HCT116 (cell line): ENCODE measurements around the gene IL20. TPM values are rescaled to one million over a fixed set of nuclear protein-coding genes. Genes with fewer than 3 reads are reported as not detected.

ENCODE experiments used
- ATAC-seq: fragments of 200-7000 bp; cut with Tn5 transposase; 2 replicates; pipeline ENCODE4 v1.9.1; 2020; ENCODE audit warnings: mild to moderate bottlenecking, moderate library complexity
- BruUV-seq: library from RNA; stranded (reverse); fragments of 400-500 nt; replicated peaks from 2 replicates; lab custom pipeline; 2021; lab: Mats Ljungman, UMichigan
- CTCF ChIA-PET: fragments of 300-600 bp; sonication (Branson Sonifier 250); formaldehyde crosslinking; loops from one replicate; lab custom pipeline; 2021; ENCODE audit warnings: antibody characterized with exemption; lab: Charles Lee
- POLR2A ChIA-PET: fragments of 300-600, 350-600 bp; sonication (Branson Sonifier 250); formaldehyde crosslinking; loops from one replicate; lab custom pipeline; 2021; ENCODE audit warnings: antibody characterized with exemption; lab: Charles Lee
- RAD21 ChIA-PET, 2 experiments: fragments of 300-600 bp; sonication (Branson Sonifier 250); formaldehyde crosslinking; loops; one replicate each; lab custom pipeline; 2023; ENCODE audit warnings: low total read pairs in 2 of 2; ENCODE audit not compliant: uncharacterized antibody in 2 of 2, unreplicated experiment in 2 of 2, low non-redundant PET in 1 of 2; lab: Charles Lee
- DNase-seq: peaks from one replicate; pipeline ENCODE4 v3.0.0-alpha.2; 2010; ENCODE audit warnings: low read depth, low spot score
- H2AFZ ChIP-seq: fragments of 200-600 bp; shearing (Covaris generic), sonication (generic); 2 replicates; pipeline ENCODE4 v1.6.1; 2017; ENCODE audit warnings: low read depth, mixed run types, mixed read lengths, antibody characterized with exemption, low read length; ENCODE audit not compliant: poor library complexity, severe bottlenecking
- H3K27ac ChIP-seq: 2 replicates; pipeline ENCODE4 v1.5.1; 2012; ENCODE audit warnings: low read depth, low read length
- H3K27me3 ChIP-seq: fragments of 200-600 bp; sonication (generic); 2 replicates; pipeline ENCODE4 v1.6.1; 2016; ENCODE audit warnings: mixed run types, low read length, mixed read lengths; ENCODE audit not compliant: insufficient read depth
- H3K36me3 ChIP-seq, 2 experiments: fragments of 200-500 bp in 1 of 2; fragments of 200-600 bp in 1 of 2; sonication (Bioruptor generic) in 1 of 2; sonication (generic) in 1 of 2; 2 replicates each; pipeline versions ENCODE4 v1.5.1 to v1.6.1; 2014 to 2016; ENCODE audit warnings: low read length in 2 of 2, inconsistent platforms in 1 of 2, mixed read lengths in 1 of 2, mixed run types in 1 of 2; ENCODE audit not compliant: insufficient read depth in 2 of 2, control insufficient read depth in 1 of 2
- H3K4me1 ChIP-seq, 2 experiments: fragments of 200-600 bp in 1 of 2; sonication (generic) in 1 of 2; 2 replicates each; pipeline versions ENCODE4 v1.5.1 to v1.6.1; 2012 to 2017; ENCODE audit warnings: low read length in 2 of 2, inconsistent platforms in 1 of 2, mild to moderate bottlenecking in 1 of 2, mixed read lengths in 1 of 2, mixed run types in 1 of 2, moderate library complexity in 1 of 2; ENCODE audit not compliant: insufficient read depth in 2 of 2, control insufficient read depth in 1 of 2
- H3K4me2 ChIP-seq: fragments of 200-600 bp; sonication (generic); 2 replicates; pipeline ENCODE4 v1.6.1; 2017; ENCODE audit warnings: mixed run types, low read length, mixed read lengths
- H3K4me3 ChIP-seq, 2 experiments: fragments of 200-600 bp in 1 of 2; sonication (generic) in 1 of 2; replicated peaks in 1 of 2; 2 replicates each; pipeline ENCODE4 v1.5.1; 2011 to 2016; ENCODE audit warnings: low read length in 2 of 2, control low read depth in 1 of 2, low read depth in 1 of 2, mild to moderate bottlenecking in 1 of 2, mixed read lengths in 1 of 2, mixed run types in 1 of 2
- H3K79me2 ChIP-seq: fragments of 200-600 bp; sonication (generic); 2 replicates; pipeline ENCODE4 v1.6.1; 2017; ENCODE audit warnings: mild to moderate bottlenecking, mixed run types, low read length, moderate library complexity, mixed read lengths; ENCODE audit not compliant: insufficient read depth
- H3K9ac ChIP-seq: fragments of 200-600 bp; sonication (generic); 2 replicates; pipeline ENCODE4 v1.6.1; 2016; ENCODE audit warnings: low read length, mixed read lengths
- H3K9me2 ChIP-seq: fragments of 200-600 bp; sonication (generic), shearing (Covaris generic); 2 replicates; pipeline ENCODE4 v1.6.1; 2017; ENCODE audit warnings: mixed run types, mild to moderate bottlenecking, moderate library complexity; ENCODE audit not compliant: insufficient read depth
- H3K9me3 ChIP-seq, 2 experiments: fragments of 200-500 bp in 1 of 2; fragments of 200-600 bp in 1 of 2; sonication (Bioruptor generic) in 1 of 2; sonication (generic) in 1 of 2; 2 replicates each; pipeline ENCODE4 v1.6.1; 2014 to 2017; ENCODE audit warnings: low read length in 2 of 2, mixed read lengths in 2 of 2, inconsistent platforms in 1 of 2, low read depth in 1 of 2, mild to moderate bottlenecking in 1 of 2, mixed run types in 1 of 2, moderate library complexity in 1 of 2; ENCODE audit not compliant: control insufficient read depth in 1 of 2, insufficient read depth in 1 of 2
- H4K20me1 ChIP-seq: fragments of 200-600 bp; sonication (generic), shearing (Covaris generic); 2 replicates; pipeline ENCODE4 v1.6.1; 2017; ENCODE audit warnings: mixed run types, mild to moderate bottlenecking, moderate library complexity; ENCODE audit not compliant: insufficient read depth
- EZH2 ChIP-seq: fragments of 200-600 bp; sonication (generic); IDR thresholded peaks from 2 replicates; pipeline ENCODE4 v1.6.1; 2017; ENCODE audit warnings: antibody characterized with exemption, mixed run types
- POLR2A ChIP-seq: IDR thresholded peaks from 2 replicates; pipeline ENCODE4 v1.7.0; 2011; ENCODE audit warnings: borderline replicate concordance; ENCODE audit not compliant: insufficient read depth, insufficient read length; ENCODE audit errors: extremely low read depth
- RAD21 ChIP-seq: IDR thresholded peaks from 2 replicates; pipeline ENCODE4 v1.6.1; 2012; ENCODE audit warnings: low read depth, mild to moderate bottlenecking
- intact Hi-C: fragments of 100-400 bp; cut with micrococcal nuclease; formaldehyde crosslinking; loops from 2 replicates; pipeline ENCODE4 v1.10.0; 2022
- total RNA-seq: library from RNA; stranded (reverse); gene quantifications from one replicate; pipeline ENCODE4 v1.2.1, GENCODE V29; 2021; ENCODE audit not compliant: unreplicated experiment
- TF ChIP-seq, protein P1 (sequence below): IDR thresholded peaks from 2 replicates; pipeline ENCODE4 v1.6.1; 2012; ENCODE audit warnings: low read depth
- TF ChIP-seq, protein P2 (sequence below): IDR thresholded peaks from 2 replicates; pipeline ENCODE4 v1.6.1; 2012
- TF ChIP-seq, protein P3 (sequence below): IDR thresholded peaks from 2 replicates; pipeline ENCODE4 v1.6.1; 2012

Gene IL20
- total RNA-seq, 1 experiment from 2014 or later: not detected

DNA sequence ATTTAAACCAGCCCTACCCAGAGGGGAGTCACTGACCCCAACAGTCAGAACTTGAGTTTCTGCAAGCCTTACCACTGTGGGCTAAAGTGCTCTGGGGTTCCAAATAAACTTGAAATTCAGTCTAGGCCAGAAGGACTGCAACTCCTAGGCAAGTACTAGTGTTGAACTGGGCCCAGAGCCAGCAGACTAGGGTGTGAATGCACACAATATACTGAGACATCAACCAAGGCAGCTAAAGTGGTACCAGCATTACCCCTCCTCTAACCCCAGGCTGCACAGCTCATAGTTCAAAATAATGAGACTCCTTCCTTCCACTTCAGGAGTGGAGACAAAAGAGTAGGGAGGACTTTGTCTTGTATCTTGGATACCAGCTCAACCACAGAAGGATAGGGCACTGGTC is 18.9 kb upstream of the IL20 start:
- Histone ChIP-seq H3K79me2 (no peaks in the 10 kb centered on the region), H4K20me1 (no peaks in the 10 kb centered on the region), H3K9me2 (no peaks in the 10 kb centered on the region), H3K36me3 (no peaks in the 10 kb centered on the region), H3K4me2 (no peak overlapping the region), H3K9me3 (no peaks in the 10 kb centered on the region), H2AFZ (no peak overlapping the region), H3K27me3 (no peaks in the 10 kb centered on the region), H3K9ac (no peak overlapping the region), H3K27ac (no peak overlapping the region), H3K4me1 (no peaks in the 10 kb centered on the region), H3K4me3 (no peak overlapping the region)
- no peak for TF ChIP-seq RAD21
- TF ChIP-seq, protein P1, sequence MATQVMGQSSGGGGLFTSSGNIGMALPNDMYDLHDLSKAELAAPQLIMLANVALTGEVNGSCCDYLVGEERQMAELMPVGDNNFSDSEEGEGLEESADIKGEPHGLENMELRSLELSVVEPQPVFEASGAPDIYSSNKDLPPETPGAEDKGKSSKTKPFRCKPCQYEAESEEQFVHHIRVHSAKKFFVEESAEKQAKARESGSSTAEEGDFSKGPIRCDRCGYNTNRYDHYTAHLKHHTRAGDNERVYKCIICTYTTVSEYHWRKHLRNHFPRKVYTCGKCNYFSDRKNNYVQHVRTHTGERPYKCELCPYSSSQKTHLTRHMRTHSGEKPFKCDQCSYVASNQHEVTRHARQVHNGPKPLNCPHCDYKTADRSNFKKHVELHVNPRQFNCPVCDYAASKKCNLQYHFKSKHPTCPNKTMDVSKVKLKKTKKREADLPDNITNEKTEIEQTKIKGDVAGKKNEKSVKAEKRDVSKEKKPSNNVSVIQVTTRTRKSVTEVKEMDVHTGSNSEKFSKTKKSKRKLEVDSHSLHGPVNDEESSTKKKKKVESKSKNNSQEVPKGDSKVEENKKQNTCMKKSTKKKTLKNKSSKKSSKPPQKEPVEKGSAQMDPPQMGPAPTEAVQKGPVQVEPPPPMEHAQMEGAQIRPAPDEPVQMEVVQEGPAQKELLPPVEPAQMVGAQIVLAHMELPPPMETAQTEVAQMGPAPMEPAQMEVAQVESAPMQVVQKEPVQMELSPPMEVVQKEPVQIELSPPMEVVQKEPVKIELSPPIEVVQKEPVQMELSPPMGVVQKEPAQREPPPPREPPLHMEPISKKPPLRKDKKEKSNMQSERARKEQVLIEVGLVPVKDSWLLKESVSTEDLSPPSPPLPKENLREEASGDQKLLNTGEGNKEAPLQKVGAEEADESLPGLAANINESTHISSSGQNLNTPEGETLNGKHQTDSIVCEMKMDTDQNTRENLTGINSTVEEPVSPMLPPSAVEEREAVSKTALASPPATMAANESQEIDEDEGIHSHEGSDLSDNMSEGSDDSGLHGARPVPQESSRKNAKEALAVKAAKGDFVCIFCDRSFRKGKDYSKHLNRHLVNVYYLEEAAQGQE: no peak
- TF ChIP-seq, protein P2, sequence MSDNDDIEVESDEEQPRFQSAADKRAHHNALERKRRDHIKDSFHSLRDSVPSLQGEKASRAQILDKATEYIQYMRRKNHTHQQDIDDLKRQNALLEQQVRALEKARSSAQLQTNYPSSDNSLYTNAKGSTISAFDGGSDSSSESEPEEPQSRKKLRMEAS: no peak
- TF ChIP-seq, protein P3, sequence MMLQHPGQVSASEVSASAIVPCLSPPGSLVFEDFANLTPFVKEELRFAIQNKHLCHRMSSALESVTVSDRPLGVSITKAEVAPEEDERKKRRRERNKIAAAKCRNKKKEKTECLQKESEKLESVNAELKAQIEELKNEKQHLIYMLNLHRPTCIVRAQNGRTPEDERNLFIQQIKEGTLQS: no peak
- no peak for TF ChIP-seq EZH2
- no peak for TF ChIP-seq POLR2A
- intact Hi-C loops: no loop called here
- BruUV-seq: no TSS peak
- ATAC-seq (no peak), DNase-seq (no peak)
- ChIA-PET POLR2A (no interaction called here), CTCF (no interaction called here), RAD21 (no interaction called here)
